ENCODE measurements around the gene SHH. TPM values are rescaled to one million over a fixed set of nuclear protein-coding genes. Genes with fewer than 3 reads are reported as not detected.
"Not testable (repeated sequence)": the region's sequence is repeated elsewhere in the genome, so short reads cannot be mapped to it uniquely, and the experiment has no call there.

The SHH gene
- total RNA-seq, 6 experiments from 2014 or later = not detected

- DNase-seq = no peak
- Mint-ChIP-seq H3K27ac (no peak overlapping the region), H3K9me3 (no peaks in the 10 kb centered on the region), H3K4me3 (no peak overlapping the region), H3K36me3 (ENCODE audit: low read depth) (no peaks in the 10 kb centered on the region), H3K27me3 (ENCODE audit: insufficient read depth) (peaks cover 25% of the 10 kb centered on the region), H3K4me1 (ENCODE audit: low read depth) (no peaks in the 10 kb centered on the region; the same call in 1 of the 2 replicates)
- TF ChIP-seq CTCF (IDR thresholded peaks at IDR 0.05) = no peak
Measured at GRCh38 chr7:155820788-155821187, 8.5 kb upstream of the SHH start.

- DNase-seq = no peak
- H3K27me3 Mint-ChIP-seq (ENCODE audit: insufficient read depth) = peaks cover 23% of the 10 kb centered on the region
Measured at GRCh38 chr7:155820246-155820645, 8.0 kb upstream of the SHH start.

GRCh38 chr7:155819186-155819585 is 6.9 kb upstream of the SHH start:
- Mint-ChIP-seq H3K27ac (no peak overlapping the region), H3K27me3 (ENCODE audit: insufficient read depth) (peaks cover 19% of the 10 kb centered on the region), H3K4me3 (no peak overlapping the region), H3K36me3 (ENCODE audit: low read depth) (no peaks in the 10 kb centered on the region), H3K4me1 (ENCODE audit: low read depth) (0 out of 2 replicates have a peak, but pooled peaks cover 5% of the 10 kb centered on the region), H3K9me3 (no peaks in the 10 kb centered on the region)
- DNase-seq = no peak
- TF ChIP-seq CTCF (IDR thresholded peaks at IDR 0.05) = no peak

More at GRCh38 chr7:155820246-155820645, 8.0 kb upstream of the SHH start:
- Mint-ChIP-seq H3K9me3 (no peaks in the 10 kb centered on the region), H3K4me3 (no peak overlapping the region), H3K27ac (no peak overlapping the region), H3K4me1 (ENCODE audit: low read depth) (peaks cover 4% of the 10 kb centered on the region; the same call in 1 of the 2 replicates), H3K36me3 (ENCODE audit: low read depth) (no peaks in the 10 kb centered on the region)
- no peak for TF ChIP-seq CTCF (IDR thresholded peaks at IDR 0.05)

DNA sequence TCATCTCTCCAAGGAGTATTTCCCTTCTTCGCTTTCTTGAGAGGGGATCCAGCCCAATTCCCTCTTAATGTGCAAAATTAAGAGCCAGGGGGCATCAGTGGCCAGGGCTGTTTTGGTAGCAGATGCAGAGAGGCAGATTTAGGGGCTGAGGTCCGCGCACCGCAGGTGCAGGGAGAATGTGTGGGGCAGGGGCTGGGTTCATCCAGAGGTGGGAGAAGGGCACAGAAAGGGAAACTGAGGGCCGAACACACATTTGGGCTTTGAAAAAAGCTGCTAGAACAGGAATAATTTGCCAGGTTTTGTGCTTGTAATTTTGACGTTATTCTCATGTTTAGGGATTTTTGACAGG is 6.5 kb upstream of the SHH start:
- H3K36me3 Mint-ChIP-seq (ENCODE audit: low read depth) = no peaks in the 10 kb centered on the region
- H3K9me3 Mint-ChIP-seq = no peaks in the 10 kb centered on the region
- H3K4me3 Mint-ChIP-seq = no peak overlapping the region
- 0 out of 2 replicates have a peak, but pooled peaks cover 5% of the 10 kb centered on the region for H3K4me1 Mint-ChIP-seq (ENCODE audit: low read depth)
- DNase-seq = no peak
- peaks cover 23% of the 10 kb centered on the region for H3K27me3 Mint-ChIP-seq (ENCODE audit: insufficient read depth)
- no peak overlapping the region for H3K27ac Mint-ChIP-seq
- no peak for TF ChIP-seq CTCF (IDR thresholded peaks at IDR 0.05)

DNA sequence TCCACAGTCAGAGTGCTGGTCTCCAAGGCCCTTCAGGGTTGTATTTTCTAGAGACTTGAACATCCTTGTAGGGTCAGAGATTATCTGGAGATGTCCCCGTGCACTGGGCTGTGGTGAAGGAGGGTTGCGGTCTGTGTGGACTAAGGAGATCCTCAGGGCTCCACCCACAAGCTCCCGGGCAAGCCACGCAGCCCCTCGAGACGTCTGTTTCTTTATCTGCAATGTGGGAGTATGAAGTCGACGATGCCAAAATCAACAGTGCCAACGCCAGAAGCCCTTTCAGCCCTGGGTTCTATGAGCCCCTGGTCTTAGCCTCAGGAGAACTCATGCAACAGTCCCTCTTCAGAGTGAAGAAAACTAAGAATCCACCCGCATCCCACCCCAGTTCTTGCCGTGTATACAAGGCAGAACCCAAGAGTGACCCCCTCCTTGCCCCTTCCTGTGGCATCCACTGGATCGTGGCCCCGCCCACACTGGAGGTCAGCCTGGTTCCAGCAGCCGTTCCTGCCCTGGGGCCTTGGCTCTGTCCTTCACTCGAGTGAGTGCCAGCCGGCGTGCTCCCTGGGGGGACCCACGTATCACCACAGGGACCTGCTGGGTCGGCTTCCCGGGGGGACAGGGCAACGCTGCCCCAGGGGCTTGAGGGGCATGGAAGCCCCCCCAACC is 6.0 kb upstream of the SHH start:
- H3K4me1 Mint-ChIP-seq (ENCODE audit: low read depth) = 0 out of 2 replicates have a peak, but pooled peaks cover 5% of the 10 kb centered on the region
- H3K9me3 Mint-ChIP-seq = no peaks in the 10 kb centered on the region
- H3K4me3 Mint-ChIP-seq = no peak overlapping the region
- DNase-seq = no peak
- no peak overlapping the region for H3K27ac Mint-ChIP-seq
- H3K27me3 Mint-ChIP-seq (ENCODE audit: insufficient read depth) = peaks cover 28% of the 10 kb centered on the region
- H3K36me3 Mint-ChIP-seq (ENCODE audit: low read depth) = no peaks in the 10 kb centered on the region
- no peak for TF ChIP-seq CTCF (IDR thresholded peaks at IDR 0.05)

DNA sequence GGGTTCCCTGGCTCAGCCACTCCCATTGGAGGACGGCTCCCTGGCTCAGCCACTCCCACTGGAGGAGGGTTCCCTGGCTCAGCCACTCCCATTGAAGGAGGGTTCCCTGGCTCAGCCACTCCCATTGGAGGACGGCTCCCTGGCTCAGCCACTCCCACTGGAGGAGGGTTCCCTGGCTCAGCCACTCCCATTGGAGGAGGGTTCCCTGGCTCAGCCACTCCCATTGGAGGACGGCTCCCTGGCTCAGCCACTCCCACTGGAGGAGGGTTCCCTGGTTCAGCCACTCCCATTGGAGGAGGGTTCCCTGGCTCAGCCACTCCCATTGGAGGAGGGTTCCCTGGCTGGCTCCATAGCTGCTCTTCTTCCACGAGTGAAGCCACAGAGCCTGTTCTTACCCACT is 5.3 kb upstream of the SHH start:
- H3K27me3 Mint-ChIP-seq (ENCODE audit: insufficient read depth) = peaks cover 32% of the 10 kb centered on the region
- H3K27ac Mint-ChIP-seq; H3K9me3 Mint-ChIP-seq; H3K36me3 Mint-ChIP-seq (ENCODE audit: low read depth); DNase-seq; H3K4me3 Mint-ChIP-seq; H3K4me1 Mint-ChIP-seq (ENCODE audit: low read depth): not testable (repeated sequence)

Data from HFFc6 (cell line).